Stimulated activated naive B cell treated with anti-CD40 and anti-IgM and Interleukin-4, amounts not matched to agents 10 μg/mL and 1 μg/mL and 100 μg/mL, for 72 hours (primary cell): ENCODE measurements around the gene PSPC1.
"Not testable (repeated sequence)": the region's sequence is repeated elsewhere in the genome, so short reads cannot be mapped to it uniquely, and the experiment has no call there.

Source experiments
- ATAC-seq, 2 donors: fragments of 150-1000 bp; cut with Tn5 transposase; replicated peaks; 2 replicates each; pipeline ENCODE4 v1.10.0; 2021; ENCODE audit warnings: moderate library complexity in 1 of 2
- DNase-seq: peaks from one replicate; pipeline ENCODE4 v3.0.0; 2021
- H3K27ac Mint-ChIP-seq: one replicate; pipeline ENCODE4 v1.8.0; 2022; ENCODE audit warnings: mild to moderate bottlenecking, mixed read lengths
- H3K27me3 Mint-ChIP-seq, 2 donors: one replicate each; pipeline ENCODE4 v1.8.0; 2022; ENCODE audit warnings: mixed read lengths in 2 of 2
- H3K36me3 Mint-ChIP-seq, 2 donors: one replicate each; pipeline ENCODE4 v1.8.0; 2022; ENCODE audit warnings: mixed read lengths in 2 of 2, mild to moderate bottlenecking in 1 of 2
- H3K4me1 Mint-ChIP-seq, 2 donors: one replicate each; pipeline ENCODE4 v1.8.0; 2022; ENCODE audit warnings: mixed read lengths in 2 of 2, mild to moderate bottlenecking in 1 of 2
- H3K4me3 Mint-ChIP-seq, 2 donors: one replicate each; pipeline ENCODE4 v1.8.0; 2022; ENCODE audit warnings: mild to moderate bottlenecking in 2 of 2, mixed read lengths in 2 of 2, moderate library complexity in 1 of 2
- H3K9me3 Mint-ChIP-seq, 2 donors: one replicate each; pipeline ENCODE4 v1.8.0; 2022; ENCODE audit warnings: mixed read lengths in 2 of 2, mild to moderate bottlenecking in 1 of 2

The PSPC1 gene

DNA sequence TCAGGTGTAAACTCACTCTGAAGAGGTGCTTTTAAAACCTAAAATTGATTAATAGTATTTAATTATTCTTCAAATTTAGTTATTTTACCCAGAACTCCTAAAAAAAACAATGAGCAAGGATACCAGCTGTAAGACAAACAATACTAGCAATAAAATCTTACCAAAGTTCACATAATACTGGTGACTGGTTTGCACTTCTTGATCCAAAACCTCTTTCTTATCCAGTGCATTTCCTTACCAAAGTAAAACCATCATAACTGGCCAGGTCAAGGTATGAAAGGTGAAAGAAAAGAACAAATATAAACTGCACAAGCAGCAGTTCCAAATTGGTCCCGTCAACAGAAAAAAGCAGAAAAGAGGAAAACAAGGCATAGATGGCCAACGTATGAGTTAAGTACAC is 62.7 kb downstream of the PSPC1 start:
- Mint-ChIP-seq H3K36me3 (peaks cover 22 to 30% of the 10 kb centered on the region in 2 donors), H3K9me3 (no peaks in the 10 kb centered on the region), H3K27ac (no peak overlapping the region), H3K4me1 (no peaks in the 10 kb centered on the region), H3K4me3 (no peak overlapping the region), H3K27me3 (no peaks in the 10 kb centered on the region)
- DNase-seq (no peak), ATAC-seq (no peak)

DNA sequence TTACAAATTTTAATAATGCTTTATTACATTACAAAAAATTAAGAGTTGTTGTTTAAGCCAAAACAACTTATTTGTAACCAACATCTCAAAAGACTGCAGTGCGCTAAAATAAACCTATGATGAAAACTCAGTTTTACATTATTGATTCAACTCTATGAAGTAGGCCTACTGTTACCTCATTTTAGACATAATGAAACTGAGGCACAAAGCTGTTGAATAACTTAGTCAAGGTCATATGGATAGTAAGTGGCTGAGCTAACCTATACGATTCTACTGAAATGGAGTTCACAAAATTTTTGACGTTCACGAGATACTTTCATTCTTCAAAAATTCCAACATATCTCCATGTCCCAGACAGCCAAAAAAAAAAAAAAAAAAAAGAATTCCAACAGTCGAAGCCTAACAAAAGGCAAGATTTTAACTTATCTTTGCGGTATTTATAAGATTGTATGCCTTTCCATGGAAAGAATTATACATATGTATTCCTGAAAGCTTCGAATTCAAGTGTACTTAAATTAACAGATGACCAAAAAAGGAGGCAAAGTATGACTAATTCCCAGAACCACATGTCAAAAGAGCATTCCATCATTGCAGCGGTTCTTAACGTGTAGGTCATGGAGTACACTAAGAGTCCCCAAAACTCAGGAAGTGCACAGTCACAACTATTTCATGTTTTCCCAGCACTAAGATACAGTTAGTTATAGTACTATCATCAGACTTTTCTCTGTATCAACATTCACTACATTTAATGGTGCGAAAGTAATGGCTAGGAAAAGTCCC is 69.4 kb downstream of the PSPC1 start:
- H3K27me3 Mint-ChIP-seq = no peaks in the 10 kb centered on the region
- H3K4me3 Mint-ChIP-seq = no peak overlapping the region
- ATAC-seq (no peak), DNase-seq (no peak)
- H3K4me1 Mint-ChIP-seq = no peaks in the 10 kb centered on the region
- peaks cover 11 to 15% of the 10 kb centered on the region in 2 donors for H3K36me3 Mint-ChIP-seq
- H3K27ac Mint-ChIP-seq = no peak overlapping the region
- H3K9me3 Mint-ChIP-seq = no peaks in the 10 kb centered on the region

DNA sequence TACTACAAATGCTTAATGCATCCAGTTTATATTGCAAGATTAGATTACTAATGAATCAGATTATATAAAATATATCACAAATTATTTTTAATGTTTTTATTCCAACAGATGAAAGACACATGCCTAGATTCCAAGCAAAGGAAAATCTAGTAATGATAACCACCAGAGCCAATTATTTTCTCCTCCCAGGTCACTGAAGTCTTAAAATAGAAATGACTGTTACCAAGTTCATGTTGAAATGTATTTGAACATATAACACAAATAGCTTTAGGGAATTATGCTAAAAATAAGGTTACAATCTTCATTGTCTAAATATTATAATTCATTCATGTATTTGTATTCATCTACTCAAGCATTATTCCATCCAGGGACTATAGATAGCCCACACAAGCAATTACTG is 73.0 kb downstream of the PSPC1 start:
- not testable (repeated sequence) for H3K9me3 Mint-ChIP-seq, DNase-seq, ATAC-seq

DNA sequence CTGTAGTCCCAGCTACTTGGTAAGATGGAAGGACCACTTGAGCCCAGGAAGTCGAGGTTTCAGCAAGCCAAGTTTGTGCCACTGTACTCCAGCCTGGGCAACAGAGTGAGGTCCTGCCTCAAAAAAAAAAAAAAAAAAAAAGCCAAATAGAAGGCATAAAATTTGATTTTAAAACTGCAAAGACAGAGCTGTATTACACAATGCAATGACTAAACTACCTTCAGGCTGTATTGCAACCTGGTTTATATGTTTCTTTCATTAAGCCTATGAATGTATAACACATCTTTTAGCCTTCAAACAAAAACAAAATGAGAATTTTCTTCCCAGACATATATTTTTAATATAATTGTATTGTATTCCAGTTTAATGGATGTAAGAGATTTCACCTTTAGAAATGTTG is 73.7 kb downstream of the PSPC1 start:
- DNase-seq, H3K36me3 Mint-ChIP-seq, H3K27ac Mint-ChIP-seq: not testable (repeated sequence)

More for the DNA sequence above, 73.0 kb downstream of the PSPC1 start:
- H3K4me1 Mint-ChIP-seq, H3K4me3 Mint-ChIP-seq, H3K27me3 Mint-ChIP-seq, H3K27ac Mint-ChIP-seq, H3K36me3 Mint-ChIP-seq: not testable (repeated sequence)

DNA sequence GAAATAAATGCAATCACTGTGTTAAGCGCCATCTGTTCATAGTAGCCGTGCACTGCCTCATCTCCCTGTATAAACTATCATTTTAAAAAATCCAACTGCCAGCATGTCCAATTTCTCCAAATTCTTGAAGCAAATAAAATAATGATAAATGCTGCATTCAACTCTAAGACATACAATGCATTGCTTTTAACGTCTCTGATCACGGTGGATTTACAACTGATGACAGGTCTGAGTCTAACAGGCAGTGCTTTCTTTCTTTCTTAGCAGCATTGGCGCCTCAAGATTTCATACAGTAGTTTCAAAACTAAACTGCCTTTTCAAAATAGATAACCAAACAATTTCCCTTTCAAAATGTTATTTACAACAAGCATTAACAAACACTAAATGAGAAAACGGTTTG is 78.5 kb downstream of the PSPC1 start:
- not testable (repeated sequence) for H3K27me3 Mint-ChIP-seq, H3K4me1 Mint-ChIP-seq, H3K4me3 Mint-ChIP-seq, H3K27ac Mint-ChIP-seq, DNase-seq, ATAC-seq, H3K9me3 Mint-ChIP-seq
- H3K36me3 Mint-ChIP-seq = peaks cover 10 to 13% of the 10 kb centered on the region in 2 donors

More for the DNA sequence above, 73.7 kb downstream of the PSPC1 start:
- H3K27me3 Mint-ChIP-seq, ATAC-seq, H3K9me3 Mint-ChIP-seq, H3K4me1 Mint-ChIP-seq, H3K4me3 Mint-ChIP-seq: not testable (repeated sequence)

DNA sequence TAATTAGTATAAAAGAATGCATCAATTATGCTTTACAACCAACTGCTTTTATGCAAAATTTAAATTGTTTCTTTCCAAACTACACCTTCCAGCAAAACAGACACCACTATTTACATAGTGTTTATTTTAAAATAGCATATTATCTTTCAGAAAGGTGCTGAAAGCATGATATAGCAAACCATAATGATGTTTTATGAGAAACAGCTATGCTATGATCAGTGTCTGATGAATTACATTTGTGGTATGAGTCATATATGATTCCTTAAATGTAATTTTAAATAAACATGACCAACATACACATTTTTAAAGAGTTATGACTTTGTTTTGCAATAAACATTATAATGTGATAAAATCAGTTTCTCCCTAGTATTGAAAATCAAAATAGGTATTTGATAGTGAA is 81.1 kb downstream of the PSPC1 start:
- not testable (repeated sequence) for H3K27ac Mint-ChIP-seq, H3K4me3 Mint-ChIP-seq, DNase-seq, H3K4me1 Mint-ChIP-seq, ATAC-seq, H3K9me3 Mint-ChIP-seq, H3K36me3 Mint-ChIP-seq, H3K27me3 Mint-ChIP-seq

DNA sequence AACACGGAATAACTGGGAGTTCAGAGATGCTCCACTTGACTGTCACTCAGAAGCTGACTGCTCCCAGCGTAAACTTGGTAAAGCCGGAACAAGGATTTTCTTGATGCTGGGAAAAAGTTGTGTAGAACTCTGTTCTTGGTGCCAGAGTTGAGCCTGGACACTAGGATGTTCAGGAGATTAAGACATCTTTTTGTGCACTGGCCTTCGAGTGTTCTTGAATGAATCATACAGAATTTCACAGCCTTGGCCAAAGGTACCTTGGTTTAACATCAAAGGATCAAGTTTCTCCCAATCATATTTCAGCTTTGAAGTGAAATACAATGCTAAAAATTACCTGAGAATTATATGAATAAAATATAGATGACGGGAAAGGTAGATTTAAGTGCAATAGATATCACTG is 81.8 kb downstream of the PSPC1 start:
- H3K4me1 Mint-ChIP-seq, H3K9me3 Mint-ChIP-seq, H3K36me3 Mint-ChIP-seq, H3K27me3 Mint-ChIP-seq, H3K27ac Mint-ChIP-seq, DNase-seq, ATAC-seq, H3K4me3 Mint-ChIP-seq: not testable (repeated sequence)

DNA sequence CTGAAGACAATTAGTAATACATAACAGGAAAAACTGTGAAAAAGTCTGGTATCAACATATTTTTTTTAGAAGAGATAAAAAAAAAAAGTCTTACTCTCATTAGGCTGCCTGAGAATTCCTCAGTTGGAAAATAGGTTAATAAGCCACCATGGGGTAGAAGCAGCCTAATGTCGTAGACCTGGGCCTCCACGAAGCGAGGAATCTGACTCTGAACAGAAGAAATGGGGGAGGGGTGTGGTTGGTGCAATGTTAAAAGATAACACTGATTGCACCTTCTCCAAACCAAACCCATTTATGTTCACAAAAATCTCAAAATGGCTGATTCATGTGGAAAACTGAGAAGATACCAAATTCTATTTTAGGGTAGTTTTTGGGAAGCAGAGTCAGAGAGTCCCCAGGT is 86.9 kb downstream of the PSPC1 start:
- no peaks in the 10 kb centered on the region for H3K4me1 Mint-ChIP-seq
- ATAC-seq (no peak), DNase-seq (no peak)
- no peaks in the 10 kb centered on the region for H3K27me3 Mint-ChIP-seq
- no peaks in the 10 kb centered on the region for H3K9me3 Mint-ChIP-seq
- H3K4me3 Mint-ChIP-seq = no peak overlapping the region
- H3K36me3 Mint-ChIP-seq = peaks cover 16 to 25% of the 10 kb centered on the region in 2 donors
- no peak overlapping the region for H3K27ac Mint-ChIP-seq

DNA sequence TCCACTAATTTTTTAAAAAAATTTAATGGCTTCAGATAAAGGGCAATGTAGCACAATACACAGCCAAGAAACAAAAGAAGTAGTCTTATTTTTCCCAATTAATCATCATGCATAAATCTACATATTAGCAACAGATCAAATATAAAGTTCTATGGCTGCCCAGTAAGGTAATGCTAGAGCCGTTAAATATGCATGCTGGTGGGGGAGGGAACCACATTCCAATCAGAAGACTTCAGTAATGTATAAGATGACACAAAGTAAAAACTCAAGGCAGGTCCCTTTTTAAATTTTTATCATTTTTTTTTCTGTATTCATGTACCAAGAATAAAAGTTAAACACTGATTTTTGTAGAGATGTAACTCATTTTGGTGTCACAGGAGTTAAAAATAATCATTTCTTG is 87.3 kb downstream of the PSPC1 start:
- Mint-ChIP-seq H3K36me3 (peaks cover 16 to 29% of the 10 kb centered on the region in 2 donors), H3K4me3 (no peak overlapping the region), H3K27me3 (no peaks in the 10 kb centered on the region), H3K27ac (no peak overlapping the region), H3K9me3 (no peaks in the 10 kb centered on the region), H3K4me1 (no peaks in the 10 kb centered on the region)
- ATAC-seq (no peak), DNase-seq (no peak)

DNA sequence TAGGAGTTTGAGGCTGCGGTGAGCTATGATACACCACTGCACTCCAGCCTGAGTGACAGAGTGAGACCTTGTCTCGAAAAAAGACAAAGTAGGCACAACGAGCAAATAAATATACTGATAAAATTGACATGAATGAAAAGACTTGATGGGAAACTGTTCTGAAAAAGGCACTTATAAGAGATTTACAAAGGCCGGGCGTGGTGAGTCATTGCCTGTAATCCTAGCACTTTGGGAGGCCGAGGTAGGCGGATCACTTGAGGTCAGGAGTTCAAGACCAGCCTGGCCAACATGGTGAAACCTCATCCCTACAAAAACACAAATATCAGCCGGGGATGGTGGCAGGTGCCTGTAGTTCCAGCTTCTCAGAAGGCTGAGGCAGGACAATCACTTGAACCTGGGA is 91.3 kb downstream of the PSPC1 start:
- H3K4me1 Mint-ChIP-seq, H3K9me3 Mint-ChIP-seq, DNase-seq, H3K27me3 Mint-ChIP-seq, H3K4me3 Mint-ChIP-seq, ATAC-seq, H3K27ac Mint-ChIP-seq: not testable (repeated sequence)
- H3K36me3 Mint-ChIP-seq = peaks cover 14 to 25% of the 10 kb centered on the region in 2 donors

DNA sequence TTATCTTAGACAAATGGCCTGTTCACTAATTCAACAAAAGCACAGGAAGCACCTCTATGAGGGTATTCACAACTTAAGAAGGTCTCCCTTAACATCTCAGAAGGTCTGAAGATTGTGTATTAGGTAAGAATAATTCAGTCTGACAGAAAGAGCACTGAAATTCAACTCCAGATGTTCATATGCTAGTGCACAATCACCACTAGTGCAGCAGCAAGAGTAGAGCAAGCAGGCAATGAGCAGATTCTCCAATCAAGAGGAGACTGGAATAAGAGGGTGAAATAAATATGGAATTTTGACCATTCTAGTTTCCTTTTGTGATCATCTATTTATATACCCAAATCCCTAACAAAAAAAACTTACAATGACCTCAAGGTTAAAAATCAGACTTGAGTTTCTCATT is 97.3 kb downstream of the PSPC1 start:
- no peak for ATAC-seq
- Mint-ChIP-seq H3K9me3 (no peaks in the 10 kb centered on the region), H3K36me3 (peaks cover 6 to 19% of the 10 kb centered on the region in 2 donors), H3K4me3 (no peak overlapping the region), H3K27ac (no peak overlapping the region), H3K4me1 (peaks cover 0 to 5% of the 10 kb centered on the region in 2 donors), H3K27me3 (no peaks in the 10 kb centered on the region)
- DNase-seq = no peak

DNA sequence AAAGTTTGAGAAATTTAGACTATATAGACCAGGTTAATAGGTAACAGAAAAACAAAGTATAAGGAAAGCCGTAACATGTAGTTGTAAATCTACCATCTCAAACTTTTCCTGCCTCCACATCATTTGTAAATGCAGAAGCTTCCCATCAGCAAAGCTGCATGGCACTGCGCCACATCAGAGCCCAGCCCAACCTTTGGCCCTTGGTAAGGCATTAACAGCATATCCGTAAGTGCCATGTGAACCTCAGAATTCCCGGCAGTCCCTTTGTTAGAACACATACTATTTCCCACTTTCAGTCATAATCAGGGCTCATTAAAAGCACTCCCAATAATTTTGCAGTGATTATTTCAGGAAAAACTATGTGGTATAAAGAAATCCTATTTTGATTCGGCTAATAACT is 97.7 kb downstream of the PSPC1 start:
- ATAC-seq (no peak), DNase-seq (no peak)
- Mint-ChIP-seq H3K9me3 (no peaks in the 10 kb centered on the region), H3K36me3 (peaks cover 6 to 18% of the 10 kb centered on the region in 2 donors), H3K27ac (no peak overlapping the region), H3K4me1 (peaks cover 0 to 5% of the 10 kb centered on the region in 2 donors), H3K27me3 (no peaks in the 10 kb centered on the region), H3K4me3 (no peak overlapping the region)

DNA sequence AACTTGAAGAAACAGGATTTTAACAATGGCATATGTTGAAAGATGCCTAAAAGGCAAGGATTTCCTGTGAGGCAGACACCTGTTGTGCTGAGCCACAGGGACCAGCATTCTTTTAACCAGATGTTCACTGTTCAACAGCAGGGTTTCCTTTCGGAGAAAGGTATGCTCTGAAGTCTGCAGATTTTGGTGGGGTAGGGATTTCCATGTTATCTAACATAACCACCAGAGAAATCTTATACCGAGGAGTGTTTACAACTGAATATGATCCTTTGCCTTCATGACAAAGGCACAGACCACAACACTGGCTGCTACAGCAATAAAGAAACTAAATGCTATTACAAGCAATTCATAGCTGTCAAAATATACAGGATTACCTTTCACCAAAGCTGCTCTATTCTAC is 101.2 kb downstream of the PSPC1 start:
- H3K27ac Mint-ChIP-seq = no peak overlapping the region
- H3K4me3 Mint-ChIP-seq = no peak overlapping the region
- H3K9me3 Mint-ChIP-seq = no peaks in the 10 kb centered on the region
- no peak for ATAC-seq
- DNase-seq = no peak
- H3K27me3 Mint-ChIP-seq = no peaks in the 10 kb centered on the region
- H3K36me3 Mint-ChIP-seq = peaks cover 9 to 22% of the 10 kb centered on the region in 2 donors
- peaks cover 0 to 5% of the 10 kb centered on the region in 2 donors for H3K4me1 Mint-ChIP-seq

DNA sequence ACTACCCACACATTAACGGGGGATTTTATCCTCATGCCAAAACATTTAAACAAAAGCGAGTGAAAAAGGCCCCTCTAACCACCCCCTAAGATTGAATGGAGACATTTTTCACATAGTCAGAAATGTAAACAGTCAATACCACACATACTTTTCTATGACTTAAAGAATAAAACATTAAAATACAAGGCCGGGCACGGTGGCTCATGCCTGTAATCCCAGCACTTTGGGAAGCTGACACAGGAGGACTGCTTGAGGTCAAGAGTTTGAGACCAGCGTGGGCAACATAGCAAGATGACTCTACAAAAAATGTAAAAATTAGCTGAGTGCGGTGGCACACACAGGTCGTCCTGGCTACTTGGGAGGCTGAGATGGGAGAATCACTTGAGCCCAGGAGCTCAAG is 102.0 kb downstream of the PSPC1 start:
- Mint-ChIP-seq H3K27me3 (no peaks in the 10 kb centered on the region), H3K27ac (no peak overlapping the region), H3K4me1 (peaks cover 0 to 5% of the 10 kb centered on the region in 2 donors), H3K4me3 (no peak overlapping the region), H3K36me3 (peaks cover 11 to 22% of the 10 kb centered on the region in 2 donors), H3K9me3 (no peaks in the 10 kb centered on the region)
- no peak for ATAC-seq
- DNase-seq = no peak

DNA sequence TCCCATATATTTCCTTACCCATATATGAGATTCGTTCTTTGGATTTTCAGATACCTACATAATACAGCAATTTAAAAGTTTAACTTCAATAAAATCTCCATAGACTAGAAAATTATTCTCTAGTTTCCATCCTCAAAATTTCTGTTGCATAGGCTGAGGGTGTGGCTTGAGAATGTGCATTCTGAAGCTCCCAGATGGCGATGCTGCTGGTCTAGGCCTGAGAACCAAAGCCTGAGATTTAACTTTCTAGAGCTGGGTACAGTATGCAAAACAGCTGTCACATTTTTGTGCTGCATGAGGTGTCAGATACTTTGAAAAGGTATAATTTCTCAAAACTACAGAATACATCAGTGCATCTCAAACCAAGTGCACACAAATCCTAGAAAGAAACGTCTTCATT is 106.6 kb downstream of the PSPC1 start:
- ATAC-seq (no peak), DNase-seq (no peak)
- Mint-ChIP-seq H3K4me1 (peaks cover 0 to 7% of the 10 kb centered on the region in 2 donors), H3K4me3 (no peak overlapping the region), H3K9me3 (no peaks in the 10 kb centered on the region), H3K36me3 (peaks cover 28 to 34% of the 10 kb centered on the region in 2 donors), H3K27ac (peak overlapping the region; percentile 25), H3K27me3 (no peaks in the 10 kb centered on the region)
